Upper lobe of left lung (tissue), 6 donors: Measurements from ENCODE around the gene RIT2. TPM values are rescaled to one million over a fixed set of nuclear protein-coding genes. Genes with fewer than 3 reads are reported as not detected.

Experiments
- ATAC-seq, 2 donors: fragments of 200-7000 bp; cut with Tn5 transposase; one replicate each; pipeline ENCODE4 v1.9.1; 2022; ENCODE audit warnings: mild to moderate bottlenecking in 2 of 2, moderate library complexity in 2 of 2; ENCODE audit not compliant: low FRiP score in 2 of 2
- DNase-seq, 2 donors: peaks; one replicate each; pipeline ENCODE4 v3.0.0-alpha.2; 2019 to 2020
- H3K27ac ChIP-seq, 4 donors: fragments of 200-600 bp; sonication (generic); one replicate each; pipeline ENCODE4 v1.5.1; 2016 to 2019
- H3K27me3 ChIP-seq, 4 donors: fragments of 200-600 bp; sonication (generic); one replicate each; pipeline ENCODE4 v1.5.1; 2017 to 2019
- H3K36me3 ChIP-seq, 4 donors: fragments of 200-600 bp; sonication (generic); one replicate each; pipeline ENCODE4 v1.5.1; 2016 to 2019
- H3K4me1 ChIP-seq, 4 donors: fragments of 200-600 bp; sonication (generic); one replicate each; pipeline ENCODE4 v1.5.1; 2018 to 2019
- H3K4me3 ChIP-seq, 4 donors: fragments of 200-600 bp; sonication (generic); one replicate each; pipeline ENCODE4 v1.5.1; 2017 to 2019; ENCODE audit warnings: mild to moderate bottlenecking in 2 of 4, moderate library complexity in 1 of 4
- H3K9me3 ChIP-seq, 4 donors: fragments of 200-600 bp; sonication (generic); one replicate each; pipeline ENCODE4 v1.5.1; 2018 to 2019
- CTCF ChIP-seq, 6 experiments: fragments of 450-650 bp in 4 of 6; fragments of 200-600 bp in 2 of 6; sonication (generic) in 2 of 6; IDR thresholded peaks; one replicate each; pipeline ENCODE4 v1.5.1; 2016 to 2019; ENCODE audit warnings: antibody characterized with exemption in 6 of 6
- EP300 ChIP-seq, 4 donors: sonication (generic); formaldehyde crosslinking; IDR thresholded peaks; one replicate each; pipeline ENCODE4 v1.5.1; 2017; ENCODE audit warnings: antibody characterized with exemption in 4 of 4, control low read depth in 2 of 4
- POLR2A ChIP-seq, 4 donors: fragments of 450-650 bp; IDR thresholded peaks; one replicate each; pipeline ENCODE4 v1.5.1; 2016 to 2017; ENCODE audit warnings: antibody characterized with exemption in 4 of 4, mild to moderate bottlenecking in 2 of 4
- POLR2AphosphoS5 ChIP-seq, 2 donors: sonication (generic); formaldehyde crosslinking; IDR thresholded peaks; one replicate each; pipeline ENCODE4 v1.5.1; 2017; ENCODE audit warnings: antibody characterized with exemption in 2 of 2
- WGBS, 2 donors: methylation state at CpG; one replicate each; pipeline ENCODE4 v1.1.5; 2017 to 2018; 5-methylcytosine and 5-hydroxymethylcytosine counted together
- total RNA-seq, 6 donors: library from RNA; depleted of rRNA in 4 of 6; stranded (reverse); fragments of >200 nt in 4 of 6; gene quantifications; one replicate each; pipeline versions ENCODE4 v1.1.0 to v1.2.1, GENCODE V29; 2016 to 2021
- donor health status: DM: no; HTN: no; CAD: no; lungs with moderate emphysema.
- donor health status: DM: no; HTN: yes; CAD: no; lungs with severe emphysema.

Gene RIT2
- total RNA-seq, 6 donors from 2014 or later, result not detected

- H3K4me3 ChIP-seq, result no peak overlapping the region
- no peaks in the 10 kb centered on the region for H3K27me3 ChIP-seq
- TF ChIP-seq CTCF (IDR thresholded peaks at IDR 0.05) (no peak), POLR2A (IDR thresholded peaks at IDR 0.05) (no peak), POLR2AphosphoS5 (IDR thresholded peaks at IDR 0.05) (no peak), EP300 (IDR thresholded peaks at IDR 0.05) (no peak)
- H3K9me3 ChIP-seq, result no peaks in the 10 kb centered on the region
- ATAC-seq (no peak), DNase-seq (no peak)
- no peaks in the 10 kb centered on the region for H3K36me3 ChIP-seq
- WGBS, 2 donors, result 60 to 61% methylated on average over 2 of the region's 2 CpGs
- H3K27ac ChIP-seq, result no peak overlapping the region
- H3K4me1 ChIP-seq, result no peaks in the 10 kb centered on the region
Measured at GRCh38 chr18:43012951-43013350, 102.5 kb downstream of the RIT2 start.

- TF ChIP-seq EP300 (IDR thresholded peaks at IDR 0.05) (no peak), CTCF (IDR thresholded peaks at IDR 0.05) (no peak), POLR2A (IDR thresholded peaks at IDR 0.05) (no peak), POLR2AphosphoS5 (IDR thresholded peaks at IDR 0.05) (no peak)
- ATAC-seq, result no peak
- WGBS, 2 donors, result 58 to 74% methylated on average over 1 of the region's 1 CpG
Measured at GRCh38 chr18:43010611-43011010, 104.9 kb downstream of the RIT2 start.

GRCh38 chr18:43009674-43010073 lies 105.8 kb downstream of the RIT2 start:
- H3K27me3 ChIP-seq, result no peaks in the 10 kb centered on the region
- WGBS, 2 donors, result 78 to 80% methylated on average over 5 of the region's 5 CpGs
- no peaks in the 10 kb centered on the region for H3K9me3 ChIP-seq
- H3K4me1 ChIP-seq, result no peaks in the 10 kb centered on the region
- no peak overlapping the region for H3K4me3 ChIP-seq
- ATAC-seq (no peak), DNase-seq (no peak)
- no peaks in the 10 kb centered on the region for H3K36me3 ChIP-seq
- no peak overlapping the region for H3K27ac ChIP-seq
- TF ChIP-seq POLR2AphosphoS5 (IDR thresholded peaks at IDR 0.05), result no peak
- TF ChIP-seq CTCF (IDR thresholded peaks at IDR 0.05), result no peak
- TF ChIP-seq EP300 (IDR thresholded peaks at IDR 0.05), result no peak
- no peak for TF ChIP-seq POLR2A (IDR thresholded peaks at IDR 0.05)

More at GRCh38 chr18:43010611-43011010, 104.9 kb downstream of the RIT2 start:
- H3K27ac ChIP-seq, result no peak overlapping the region
- no peak overlapping the region for H3K4me3 ChIP-seq
- no peaks in the 10 kb centered on the region for H3K4me1 ChIP-seq
- no peaks in the 10 kb centered on the region for H3K27me3 ChIP-seq
- no peaks in the 10 kb centered on the region for H3K9me3 ChIP-seq
- no peaks in the 10 kb centered on the region for H3K36me3 ChIP-seq
- DNase-seq, result no peak

GRCh38 chr18:43007365-43007764 lies 108.1 kb downstream of the RIT2 start:
- ATAC-seq (no peak), DNase-seq (no peak)
- Histone ChIP-seq H3K4me3 (no peak overlapping the region), H3K9me3 (no peaks in the 10 kb centered on the region), H3K36me3 (no peaks in the 10 kb centered on the region), H3K27ac (no peak overlapping the region), H3K27me3 (no peaks in the 10 kb centered on the region), H3K4me1 (no peaks in the 10 kb centered on the region)
- TF ChIP-seq POLR2AphosphoS5 (IDR thresholded peaks at IDR 0.05), result no peak
- TF ChIP-seq POLR2A (IDR thresholded peaks at IDR 0.05), result no peak
- no peak for TF ChIP-seq CTCF (IDR thresholded peaks at IDR 0.05)
- no peak for TF ChIP-seq EP300 (IDR thresholded peaks at IDR 0.05)
- WGBS, 2 donors, result 90 to 91% methylated on average over 2 of the region's 2 CpGs

GRCh38 chr18:43004421-43004820 lies 111.1 kb downstream of the RIT2 start:
- no peaks in the 10 kb centered on the region for H3K9me3 ChIP-seq
- ATAC-seq, result no peak

More at GRCh38 chr18:43004421-43004820, 111.1 kb downstream of the RIT2 start:
- TF ChIP-seq EP300 (IDR thresholded peaks at IDR 0.05) (no peak), CTCF (IDR thresholded peaks at IDR 0.05) (no peak), POLR2AphosphoS5 (IDR thresholded peaks at IDR 0.05) (no peak), POLR2A (IDR thresholded peaks at IDR 0.05) (no peak)
- Histone ChIP-seq H3K36me3 (no peaks in the 10 kb centered on the region), H3K27ac (no peak overlapping the region), H3K27me3 (no peaks in the 10 kb centered on the region), H3K4me3 (no peak overlapping the region), H3K4me1 (no peaks in the 10 kb centered on the region)
- no peak for DNase-seq
- 82 to 96% methylated on average over 1 of the region's 1 CpG for WGBS, 2 donors
